PC-9 (cell line): ENCODE data around the gene MORC4. TPM values are rescaled to one million over a fixed set of nuclear protein-coding genes. Genes with fewer than 3 reads are reported as not detected.

ENCODE experiments used
- BruUV-seq: library from RNA; stranded (reverse); fragments of 400-500 nt; replicated peaks from 2 replicates; lab custom pipeline; 2021; lab: Mats Ljungman, UMichigan
- CTCF ChIA-PET: fragments of 300-600 bp; sonication (Branson Sonifier 250); formaldehyde crosslinking; loops from one replicate; lab custom pipeline; 2022; ENCODE audit warnings: antibody characterized with exemption; lab: Charles Lee
- POLR2A ChIA-PET: fragments of 300-600 bp; sonication (Branson Sonifier 250); formaldehyde crosslinking; loops from one replicate; lab custom pipeline; 2022; ENCODE audit warnings: antibody characterized with exemption; ENCODE audit not compliant: unreplicated experiment; lab: Charles Lee
- DNase-seq, 2 experiments: peaks; one replicate each; pipeline versions ENCODE4 v3.0.0 to v3.0.0-alpha.2; 2015 to 2022; ENCODE audit warnings: mixed read lengths in 1 of 2
- H2AFZ ChIP-seq: fragments of 200-600 bp; sonication (generic); 2 replicates; pipeline ENCODE4 v1.8.1; 2017; ENCODE audit warnings: antibody characterized with exemption
- H3F3A ChIP-seq: fragments of 200-600 bp; sonication (generic); 2 replicates; pipeline ENCODE4 v1.8.1; 2017; ENCODE audit warnings: antibody characterized with exemption, mild to moderate bottlenecking, low read depth; ENCODE audit not compliant: insufficient read depth
- H3K27ac ChIP-seq: fragments of 200-600 bp; sonication (generic); 2 replicates; pipeline ENCODE4 v1.6.1; 2016; ENCODE audit warnings: mixed run types
- H3K27me3 ChIP-seq: fragments of 200-600 bp; sonication (generic); 2 replicates; pipeline ENCODE4 v1.6.1; 2016; ENCODE audit warnings: low read depth, mixed run types; ENCODE audit not compliant: insufficient read depth
- H3K36me3 ChIP-seq: fragments of 200-600 bp; sonication (generic); 2 replicates; pipeline ENCODE4 v1.6.1; 2016; ENCODE audit warnings: low read depth, mixed run types
- H3K4me1 ChIP-seq: fragments of 200-600 bp; sonication (generic); replicated peaks from 2 replicates; pipeline ENCODE4 v1.6.1; 2016; ENCODE audit warnings: mixed run types; ENCODE audit not compliant: insufficient read depth
- H3K4me2 ChIP-seq: fragments of 200-600 bp; sonication (generic); 2 replicates; pipeline ENCODE4 v1.6.1; 2017; ENCODE audit warnings: mixed run types
- H3K4me3 ChIP-seq: fragments of 200-600 bp; sonication (generic); 2 replicates; pipeline ENCODE4 v1.6.1; 2016; ENCODE audit warnings: mixed run types
- H3K79me2 ChIP-seq: fragments of 200-600 bp; sonication (generic); 2 replicates; pipeline ENCODE4 v1.6.1; 2017; ENCODE audit warnings: low read depth, mixed run types
- H3K9me2 ChIP-seq: fragments of 200-600 bp; sonication (generic); 2 replicates; pipeline ENCODE4 v1.8.1; 2017; ENCODE audit warnings: mild to moderate bottlenecking; ENCODE audit not compliant: insufficient read depth
- H3K9me3 ChIP-seq: fragments of 200-600 bp; sonication (generic); 2 replicates; pipeline ENCODE4 v1.8.1; 2016; ENCODE audit warnings: low read depth; ENCODE audit not compliant: insufficient read depth
- H4K20me1 ChIP-seq: fragments of 200-600 bp; sonication (generic); 2 replicates; pipeline ENCODE4 v1.8.1; 2017; ENCODE audit not compliant: insufficient read depth
- CTCF ChIP-seq: fragments of 200-600 bp; sonication (generic); conservative IDR thresholded peaks from 2 replicates; pipeline ENCODE4 v1.6.1; 2017; ENCODE audit warnings: mixed run types, antibody characterized with exemption, mild to moderate bottlenecking, moderate library complexity
- EZH2 ChIP-seq: fragments of 200-600 bp; sonication (generic); IDR thresholded peaks from 2 replicates; pipeline ENCODE4 v1.8.0; 2017; ENCODE audit warnings: antibody characterized with exemption, low read depth
- intact Hi-C: fragments of 100-400 bp; cut with micrococcal nuclease; formaldehyde crosslinking; loops from one replicate; pipeline ENCODE4 v1.10.0; 2022; ENCODE audit not compliant: unreplicated experiment
- total RNA-seq: library from RNA; stranded (reverse); gene quantifications from 2 replicates; pipeline ENCODE4 v1.2.3, GENCODE V29; 2021

MORC4 gene
- total RNA-seq, 1 experiment from 2014 or later, result 11.1 TPM

- H3K4me2 ChIP-seq, result no peak overlapping the region
- no TSS peak for BruUV-seq
- no peak for DNase-seq
- no peaks in the 10 kb centered on the region for H4K20me1 ChIP-seq
- H3K4me1 ChIP-seq, result no peaks in the 10 kb centered on the region
- H3K27me3 ChIP-seq, result no peaks in the 10 kb centered on the region
- no peaks in the 10 kb centered on the region for H3F3A ChIP-seq
- H3K9me2 ChIP-seq, result no peaks in the 10 kb centered on the region
- H2AFZ ChIP-seq, result no peak overlapping the region
- no peaks in the 10 kb centered on the region for H3K36me3 ChIP-seq
- TF ChIP-seq EZH2 (no peak), CTCF (no peak)
- ChIA-PET CTCF (no interaction called here), POLR2A (no interaction called here)
- H3K27ac ChIP-seq, result no peak overlapping the region
- H3K79me2 ChIP-seq, result no peaks in the 10 kb centered on the region
- no peak overlapping the region for H3K4me3 ChIP-seq
- H3K9me3 ChIP-seq, result no peaks in the 10 kb centered on the region
- intact Hi-C loops, result no loop called here
Observed at GRCh38 chrX:106987488-106987887, 12.5 kb downstream of the MORC4 start.

GRCh38 chrX:106980952-106981626, 18.9 kb downstream of the MORC4 start:
- Histone ChIP-seq H4K20me1 (no peaks in the 10 kb centered on the region), H3K27ac (no peak overlapping the region), H3K4me1 (no peaks in the 10 kb centered on the region), H3K9me3 (no peaks in the 10 kb centered on the region), H3K4me2 (no peak overlapping the region), H3K4me3 (no peak overlapping the region), H3K79me2 (no peaks in the 10 kb centered on the region), H3F3A (no peaks in the 10 kb centered on the region), H3K36me3 (no peaks in the 10 kb centered on the region), H2AFZ (no peak overlapping the region), H3K27me3 (no peaks in the 10 kb centered on the region), H3K9me2 (no peaks in the 10 kb centered on the region)
- CTCF ChIA-PET, result no interaction called here
- POLR2A ChIA-PET, result interaction anchor here (0.6 kb wide), 1 partner anchor 127 kb away, joined by 3 read pairs; no protein-coding TSS in a partner anchor
- DNase-seq, result no peak
- intact Hi-C loops, result no loop called here
- TF ChIP-seq EZH2, result no peak
- no peak for TF ChIP-seq CTCF
- no TSS peak for BruUV-seq

GRCh38 chrX:106976416-106976815, 23.6 kb downstream of the MORC4 start:
- Histone ChIP-seq H3K4me2 (no peak overlapping the region), H3F3A (no peaks in the 10 kb centered on the region), H4K20me1 (no peaks in the 10 kb centered on the region), H3K9me3 (no peaks in the 10 kb centered on the region), H2AFZ (no peak overlapping the region), H3K9me2 (no peaks in the 10 kb centered on the region), H3K4me1 (no peaks in the 10 kb centered on the region), H3K27me3 (no peaks in the 10 kb centered on the region), H3K4me3 (no peak overlapping the region), H3K79me2 (no peaks in the 10 kb centered on the region), H3K27ac (no peak overlapping the region), H3K36me3 (no peaks in the 10 kb centered on the region)
- intact Hi-C loops, result no loop called here
- ChIA-PET POLR2A (no interaction called here), CTCF (no interaction called here)
- no peak for DNase-seq
- TF ChIP-seq EZH2 (no peak), CTCF (no peak)
- no TSS peak for BruUV-seq
